ENCODE data around the gene MTMR12.

MTMR12 gene, protein sequence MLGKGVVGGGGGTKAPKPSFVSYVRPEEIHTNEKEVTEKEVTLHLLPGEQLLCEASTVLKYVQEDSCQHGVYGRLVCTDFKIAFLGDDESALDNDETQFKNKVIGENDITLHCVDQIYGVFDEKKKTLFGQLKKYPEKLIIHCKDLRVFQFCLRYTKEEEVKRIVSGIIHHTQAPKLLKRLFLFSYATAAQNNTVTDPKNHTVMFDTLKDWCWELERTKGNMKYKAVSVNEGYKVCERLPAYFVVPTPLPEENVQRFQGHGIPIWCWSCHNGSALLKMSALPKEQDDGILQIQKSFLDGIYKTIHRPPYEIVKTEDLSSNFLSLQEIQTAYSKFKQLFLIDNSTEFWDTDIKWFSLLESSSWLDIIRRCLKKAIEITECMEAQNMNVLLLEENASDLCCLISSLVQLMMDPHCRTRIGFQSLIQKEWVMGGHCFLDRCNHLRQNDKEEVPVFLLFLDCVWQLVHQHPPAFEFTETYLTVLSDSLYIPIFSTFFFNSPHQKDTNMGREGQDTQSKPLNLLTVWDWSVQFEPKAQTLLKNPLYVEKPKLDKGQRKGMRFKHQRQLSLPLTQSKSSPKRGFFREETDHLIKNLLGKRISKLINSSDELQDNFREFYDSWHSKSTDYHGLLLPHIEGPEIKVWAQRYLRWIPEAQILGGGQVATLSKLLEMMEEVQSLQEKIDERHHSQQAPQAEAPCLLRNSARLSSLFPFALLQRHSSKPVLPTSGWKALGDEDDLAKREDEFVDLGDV

DNA sequence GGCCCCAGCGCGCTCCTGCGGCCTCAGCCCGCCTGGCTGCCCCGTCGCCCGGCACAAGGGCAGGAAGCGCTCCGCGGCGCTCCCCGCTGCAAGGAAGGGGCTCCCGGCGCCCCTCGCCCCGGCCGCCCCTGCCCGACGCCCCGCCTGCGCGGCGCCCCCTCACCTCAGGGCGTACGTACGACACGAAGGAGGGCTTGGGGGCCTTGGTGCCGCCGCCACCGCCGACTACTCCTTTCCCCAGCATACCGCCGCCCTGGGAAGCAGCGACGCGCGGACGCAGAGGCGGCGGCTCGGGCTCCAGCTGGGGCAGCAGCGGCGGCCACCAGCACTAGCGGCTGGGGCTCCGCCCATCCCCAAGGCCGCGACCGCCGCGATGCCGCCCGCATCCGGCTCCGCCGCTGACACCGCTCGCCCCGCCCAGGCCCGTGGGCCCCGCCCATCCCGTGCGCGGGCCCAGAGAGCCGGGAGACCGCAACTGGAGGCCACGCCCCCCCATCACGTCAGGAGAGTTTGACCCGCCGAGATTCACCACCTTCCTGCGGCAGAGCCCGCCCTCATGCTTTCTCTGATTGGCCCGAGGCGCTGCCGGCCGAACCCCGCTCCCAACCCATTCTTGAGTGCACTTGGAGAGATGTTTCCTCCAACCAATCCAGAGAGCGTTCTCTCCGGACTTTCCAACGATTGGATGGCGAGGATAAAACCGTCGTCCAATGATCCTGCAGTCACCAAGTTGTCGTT, at the start of gene MTMR12:
MTMR12 (minus strand) TSS at position 345 of the 738 bp plus-strand sequence; CDS start at position 244, 101 bp downstream.
- DNase-seq (ENCODE audit: low read depth in 1 of 2, low spot score in 1 of 2), result peak; percentile 99 to 100

DNA sequence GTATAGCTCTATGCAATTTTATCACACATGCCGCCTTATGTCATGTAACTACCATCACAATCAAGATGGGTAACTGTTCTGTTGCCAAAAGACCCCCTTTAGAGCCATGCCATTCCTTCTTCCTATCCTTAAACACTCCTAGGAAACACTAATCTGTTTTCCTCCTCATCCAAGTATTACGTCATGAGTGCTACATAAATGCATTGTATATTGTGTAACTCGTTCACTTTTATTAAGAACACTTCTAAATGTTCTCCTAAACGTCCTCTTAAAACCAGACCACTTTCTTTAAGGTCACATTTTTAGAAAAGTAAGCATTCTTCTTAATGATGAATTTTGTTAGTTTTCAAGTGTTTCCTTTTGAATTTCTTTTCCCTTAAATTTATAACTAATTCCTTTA, 49.8 kb upstream of the MTMR12 start:
- no peak for DNase-seq (ENCODE audit: low read depth in 1 of 2, low spot score in 1 of 2)

GRCh38 chr5:32360906-32361305, 48.2 kb upstream of the MTMR12 start:
- DNase-seq (ENCODE audit: low read depth in 1 of 2, low spot score in 1 of 2), result no peak

GRCh38 chr5:32358611-32359010, 45.9 kb upstream of the MTMR12 start:
- DNase-seq (ENCODE audit: low read depth in 1 of 2, low spot score in 1 of 2), result no peak

DNA sequence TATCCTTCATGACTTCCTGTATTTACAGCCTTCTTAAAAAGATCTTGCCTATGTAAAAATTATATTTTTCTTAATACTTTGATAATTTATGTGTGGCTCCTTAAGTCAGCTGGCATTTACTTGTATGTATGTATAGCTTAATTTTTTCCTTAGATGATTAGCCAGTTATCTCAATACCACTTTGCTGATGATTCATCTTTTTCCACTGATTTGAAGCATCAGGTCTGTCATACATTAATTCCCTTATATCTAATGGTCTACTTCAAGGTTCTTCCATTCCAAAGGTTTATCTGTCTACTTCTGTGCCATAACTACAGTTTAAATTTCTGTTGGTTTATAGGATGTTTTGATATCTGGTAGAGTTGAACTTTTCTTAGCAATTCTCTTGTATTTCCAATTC, 44.9 kb upstream of the MTMR12 start:
- no peak for DNase-seq (ENCODE audit: low read depth in 1 of 2, low spot score in 1 of 2)

GRCh38 chr5:32355686-32356085, 42.9 kb upstream of the MTMR12 start:
- DNase-seq (ENCODE audit: low read depth in 1 of 2, low spot score in 1 of 2), result no peak

GRCh38 chr5:32353420-32353819, 40.7 kb upstream of the MTMR12 start:
- no peak for DNase-seq (ENCODE audit: low read depth in 1 of 2, low spot score in 1 of 2)

DNA sequence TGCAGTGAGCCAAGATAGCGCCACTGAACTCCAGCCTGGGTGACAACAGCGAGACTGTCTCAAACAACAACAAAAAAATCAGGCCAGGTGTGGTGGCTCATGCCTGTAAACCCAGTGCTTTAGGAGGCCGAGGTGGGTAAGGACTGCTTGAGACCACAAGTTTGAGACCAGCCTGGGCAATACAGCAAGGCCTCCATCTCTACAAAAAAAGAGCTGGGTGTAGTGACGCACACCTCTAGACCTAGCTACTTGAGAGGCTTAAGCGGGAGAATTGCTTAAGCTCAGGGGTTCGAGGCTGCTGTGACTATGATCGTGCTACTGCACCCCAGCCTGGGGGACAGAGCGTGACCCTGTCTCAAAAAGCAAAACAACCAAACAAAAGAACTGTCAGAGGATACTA, 39.9 kb upstream of the MTMR12 start:
- DNase-seq (ENCODE audit: low read depth in 1 of 2, low spot score in 1 of 2), result no peak

GRCh38 chr5:32346869-32347268, 34.1 kb upstream of the MTMR12 start:
- DNase-seq (ENCODE audit: low read depth in 1 of 2, low spot score in 1 of 2), result no peak

DNA sequence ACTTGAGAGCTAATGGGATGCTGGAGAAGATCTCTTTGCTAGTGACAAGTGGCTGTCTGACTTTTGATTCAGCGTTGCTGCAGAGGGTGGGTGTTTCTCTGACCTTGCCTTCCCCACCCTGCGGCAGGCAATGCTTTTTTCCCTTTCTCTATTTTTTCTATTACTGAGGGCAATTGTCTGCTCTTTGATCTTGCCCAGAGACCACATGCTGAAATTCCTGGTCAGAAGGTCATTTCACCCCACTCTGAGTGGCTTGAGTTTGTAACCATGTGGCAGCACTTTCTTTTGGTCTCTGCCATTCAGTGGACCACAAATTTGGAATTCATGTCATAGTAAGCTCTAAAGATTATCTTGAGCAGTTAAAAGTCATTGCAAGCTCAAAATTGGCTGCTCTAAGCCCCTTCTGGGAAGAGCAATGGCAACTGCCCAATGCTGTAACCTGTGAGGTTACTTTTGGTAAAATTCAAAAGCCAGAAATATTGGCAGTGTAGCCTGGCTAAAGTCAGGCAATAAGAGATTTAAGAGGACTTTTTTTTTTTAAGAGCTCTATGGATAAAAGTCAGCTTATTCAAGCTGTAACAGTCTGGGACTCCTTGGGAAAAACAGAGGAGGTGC, 30.4 kb upstream of the MTMR12 start:
- no peak for DNase-seq (ENCODE audit: low read depth in 1 of 2, low spot score in 1 of 2)

DNA sequence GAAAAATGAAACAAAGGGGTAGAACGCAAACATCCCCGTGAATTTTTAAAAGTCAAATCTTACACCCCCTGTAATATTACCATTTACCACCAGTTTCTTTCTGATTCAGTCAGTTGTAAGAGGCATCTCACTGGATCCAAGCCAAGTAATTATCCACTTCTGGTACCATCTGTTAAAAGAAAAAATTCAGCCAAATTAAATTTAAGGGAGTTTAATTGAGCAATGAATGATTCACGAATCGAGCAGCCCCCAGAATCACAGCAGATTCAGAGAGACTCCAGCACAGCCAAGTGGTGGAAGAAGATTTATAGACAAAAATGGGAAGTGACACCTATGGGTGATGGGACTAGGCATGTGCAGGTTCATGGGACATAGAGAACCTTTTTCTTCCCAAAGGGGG, 29.9 kb upstream of the MTMR12 start:
- DNase-seq (ENCODE audit: low read depth in 1 of 2, low spot score in 1 of 2), result no peak

DNA sequence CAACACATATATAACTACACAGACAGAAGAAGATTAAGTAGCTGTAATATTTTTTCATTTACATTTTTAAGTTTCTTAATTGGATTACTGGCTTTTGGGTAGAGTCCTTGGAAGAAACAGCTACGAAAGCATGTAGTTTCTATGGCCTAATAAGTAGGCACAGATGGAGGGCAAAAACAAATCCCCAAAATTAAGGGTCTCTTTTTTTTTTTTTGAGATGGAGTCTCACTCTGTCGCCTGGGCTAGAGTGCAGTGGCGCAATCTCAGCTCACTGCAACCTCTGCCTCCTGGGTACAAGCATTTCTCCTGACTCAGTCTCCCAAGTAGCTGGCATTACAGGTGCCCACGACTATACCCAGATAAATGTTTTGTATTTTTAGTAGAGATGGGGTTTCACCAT, 27.1 kb upstream of the MTMR12 start:
- no peak for DNase-seq (ENCODE audit: low read depth in 1 of 2, low spot score in 1 of 2)

DNA sequence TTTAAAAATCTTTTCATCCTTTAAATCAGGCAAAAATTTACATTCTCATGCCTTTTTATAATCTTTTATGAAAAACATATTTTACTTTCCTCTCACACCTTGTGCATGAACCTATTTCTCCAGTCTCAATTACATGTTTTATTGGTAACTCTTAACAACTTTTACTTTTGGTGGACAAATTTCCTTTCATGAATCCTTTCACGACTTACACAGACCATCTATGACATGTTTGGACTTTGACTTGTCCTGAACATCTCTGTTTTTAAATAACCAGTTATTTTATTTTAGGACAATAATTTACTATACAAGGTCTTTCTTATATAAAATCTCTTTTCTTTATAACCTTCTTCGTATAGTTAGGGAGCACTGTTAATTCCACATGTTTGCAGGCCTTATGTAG, 26.5 kb upstream of the MTMR12 start:
- no peak for DNase-seq (ENCODE audit: low read depth in 1 of 2, low spot score in 1 of 2)

GRCh38 chr5:32332966-32333365, 20.2 kb upstream of the MTMR12 start:
- no peak for DNase-seq (ENCODE audit: low read depth in 1 of 2, low spot score in 1 of 2)

DNA sequence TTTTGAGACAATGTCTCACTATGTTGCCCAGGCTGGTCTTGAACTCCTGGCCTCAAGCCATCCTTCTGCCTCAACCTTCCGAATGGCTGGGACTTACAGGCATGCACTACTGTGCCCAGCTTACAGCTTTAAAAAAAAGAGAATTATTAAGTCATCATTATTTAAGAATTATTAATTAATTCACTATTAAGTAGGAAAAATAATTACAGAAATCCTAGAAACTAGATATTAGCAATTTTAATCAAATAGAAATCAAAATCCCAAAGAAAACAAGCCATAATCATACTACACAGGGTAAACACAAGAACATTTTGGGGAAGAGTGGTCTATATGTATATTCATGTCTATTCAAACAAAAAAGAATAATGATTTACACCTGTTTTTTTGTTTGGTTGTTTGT, 19.6 kb upstream of the MTMR12 start:
- DNase-seq (ENCODE audit: low read depth in 1 of 2, low spot score in 1 of 2), result no peak

GRCh38 chr5:32331935-32332274, 19.2 kb upstream of the MTMR12 start:
- DNase-seq (ENCODE audit: low read depth in 1 of 2, low spot score in 1 of 2), result no peak

DNA sequence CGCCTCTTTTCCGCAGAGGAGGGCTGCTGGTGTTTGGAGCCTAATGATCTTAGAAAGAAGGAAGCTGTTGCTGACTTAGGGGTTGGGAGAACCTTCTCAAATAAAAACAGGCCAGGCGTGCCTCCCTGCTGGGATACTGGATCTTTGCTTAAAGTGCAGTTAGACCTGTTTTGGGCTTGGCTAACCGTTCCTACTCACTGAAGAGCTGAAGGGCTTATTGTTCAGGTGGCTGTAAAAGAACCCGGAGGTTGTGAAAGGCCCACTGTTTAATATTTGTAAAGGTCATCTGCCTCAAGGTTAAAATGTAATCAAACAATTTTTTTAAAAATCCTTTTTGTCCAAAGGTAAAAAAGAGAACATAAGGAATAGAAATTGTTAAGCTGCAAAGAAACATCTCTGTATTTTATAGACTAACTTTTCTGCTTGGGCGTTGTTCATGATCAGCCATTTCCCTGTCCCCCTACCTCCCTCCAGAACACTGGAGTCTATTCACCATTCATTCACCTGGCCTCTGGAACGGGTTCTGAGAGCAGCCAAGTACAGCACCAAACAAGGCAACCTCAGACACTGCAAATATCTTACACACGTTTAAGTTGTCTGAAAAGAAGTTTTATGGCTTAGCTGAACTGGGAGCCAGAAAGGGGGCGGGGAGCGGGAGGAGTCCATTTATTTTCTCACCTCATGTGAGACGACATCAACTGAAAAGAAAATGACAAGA, 18.6 kb upstream of the MTMR12 start:
- no peak for DNase-seq (ENCODE audit: low read depth in 1 of 2, low spot score in 1 of 2)

DNA sequence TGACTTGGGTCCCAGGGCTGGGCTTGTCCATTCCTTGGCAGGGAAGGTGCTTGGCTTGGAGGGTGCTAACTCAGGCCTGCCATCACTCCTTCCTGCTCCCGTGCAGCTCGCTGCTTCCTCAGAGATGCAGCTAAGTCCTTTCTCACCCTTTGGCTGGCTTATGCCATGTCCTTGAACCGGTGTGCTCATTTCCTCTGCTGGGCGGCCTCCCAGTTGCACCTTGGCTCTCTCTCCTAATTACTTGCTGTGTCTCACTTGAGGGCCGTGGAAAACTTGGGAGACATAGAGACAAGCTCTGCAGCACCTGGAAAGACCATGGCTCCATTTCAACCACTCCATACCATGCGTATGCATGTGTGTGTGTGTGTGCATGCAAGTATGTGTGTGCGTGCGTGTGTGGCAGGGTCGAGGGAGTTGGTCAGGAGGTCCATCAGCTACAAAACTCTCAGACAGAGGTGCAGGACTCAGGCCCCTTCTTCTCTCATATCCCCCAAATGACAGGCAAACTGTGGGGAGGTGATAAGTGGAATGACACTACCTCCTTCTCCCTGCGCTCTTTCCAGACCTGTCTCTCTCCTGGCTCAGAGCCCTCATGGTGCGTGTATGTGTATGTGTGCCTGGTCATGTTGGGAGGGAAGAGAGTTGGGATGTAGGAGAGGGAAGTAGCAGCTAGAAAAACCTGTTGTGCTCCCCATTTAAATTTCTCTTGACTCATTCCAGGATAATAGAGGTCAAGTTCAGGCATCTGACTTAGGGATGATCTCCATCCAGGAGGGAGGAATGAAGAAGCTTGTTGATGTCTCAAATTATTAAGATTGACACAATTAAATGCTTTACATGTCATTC, 17.6 kb upstream of the MTMR12 start:
- DNase-seq (ENCODE audit: low read depth in 1 of 2, low spot score in 1 of 2), result no peak

DNA sequence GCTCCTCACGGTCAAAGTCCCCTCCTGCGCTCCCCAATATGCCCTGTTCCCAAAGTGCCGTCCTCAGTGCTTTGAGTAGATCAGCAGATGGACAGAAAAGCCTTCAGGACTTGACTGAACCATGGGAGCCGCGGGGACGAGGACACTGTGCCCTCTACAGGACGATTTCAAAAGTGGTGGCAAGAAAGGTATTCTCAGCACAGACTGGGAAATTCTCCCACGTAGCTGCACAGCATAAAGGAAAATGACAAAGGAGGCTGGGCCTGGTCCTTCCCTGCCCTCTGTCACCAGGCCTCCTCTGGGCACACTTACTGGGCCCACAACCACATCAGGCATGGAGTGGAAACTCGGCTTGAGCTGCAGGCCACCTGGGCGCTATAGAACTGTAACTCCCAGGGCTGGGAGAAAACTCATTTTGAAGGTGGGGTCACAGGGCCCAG, 16.7 kb upstream of the MTMR12 start:
- peak; percentile 9 to 20 for DNase-seq (ENCODE audit: low read depth in 1 of 2, low spot score in 1 of 2)

DNA sequence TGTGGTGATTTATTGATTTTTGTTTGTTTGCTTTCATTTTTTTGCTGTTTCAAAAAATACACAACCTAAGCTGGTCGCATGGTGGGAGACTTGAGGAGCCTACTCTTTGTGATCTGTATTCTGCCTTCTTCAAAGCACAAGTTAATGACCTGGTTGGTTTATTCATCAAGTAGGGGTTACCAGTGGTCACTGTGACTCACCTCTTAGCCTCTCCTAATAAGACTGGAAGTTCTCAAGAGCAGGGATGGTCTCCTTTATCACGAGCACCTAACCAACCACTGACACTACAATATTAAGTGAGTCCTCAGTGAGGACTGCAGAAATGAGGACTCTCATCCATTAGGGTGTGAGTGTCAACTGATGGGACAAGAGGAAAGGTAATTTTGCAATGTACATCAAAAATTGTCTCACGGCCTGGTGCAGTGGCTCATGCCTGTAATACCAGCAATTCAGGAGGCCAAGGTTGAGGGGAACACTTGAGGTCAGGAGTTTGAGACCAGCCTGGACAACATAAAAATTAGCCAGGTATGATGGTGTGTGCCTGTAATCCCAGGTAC, 13.6 kb upstream of the MTMR12 start:
- DNase-seq (ENCODE audit: low read depth in 1 of 2, low spot score in 1 of 2), result no peak
